VCaP (cell line): ENCODE data around the gene CDS1.

Experiments used
- H3K27ac ChIP-seq: fragments of 450-650 bp; 2 replicates; pipeline ENCODE4 v1.5.1; 2017
- CTCF ChIP-seq: fragments of 450-650 bp; conservative IDR thresholded peaks from 2 replicates; pipeline ENCODE4 v1.5.1; 2017; ENCODE audit warnings: mild to moderate bottlenecking, moderate library complexity

CDS1 gene

GRCh38 chr4:84697159-84697558 lies 114.2 kb downstream of the CDS1 start:
- no peak for TF ChIP-seq CTCF
- H3K27ac ChIP-seq, result peak overlapping the region; percentile 26

GRCh38 chr4:84697615-84698201 lies 114.8 kb downstream of the CDS1 start:
- H3K27ac ChIP-seq, result peak overlapping the region; percentile 26
- TF ChIP-seq CTCF, result no peak

- H3K27ac ChIP-seq, result peak overlapping the region; percentile 26; the same call in 1 of the 2 replicates
- TF ChIP-seq CTCF, result no peak
These were observed 116.2 kb downstream of the CDS1 start for GRCh38 chr4:84699001-84699671.
